K562 (cell line): ENCODE data around the gene CUTA. TPM values are rescaled to one million over a fixed set of nuclear protein-coding genes. Genes with fewer than 3 reads are reported as not detected.

Experiments
- CXXC5 ChIP-seq: fragments of 250-450 bp; sonication (Bioruptor Pico); IDR thresholded peaks from 2 replicates; pipeline ENCODE4 v1.8.0; 2022; ENCODE audit warnings: inconsistent platforms, mild to moderate bottlenecking, moderate library complexity
- FOS ChIP-seq: IDR thresholded peaks from 3 replicates; pipeline ENCODE4 v1.6.1; 2011; ENCODE audit not compliant: insufficient read length; ENCODE audit errors: extremely low read depth
- GTF2A2 ChIP-seq: IDR thresholded peaks from 2 replicates; pipeline ENCODE4 v1.6.1; 2016; ENCODE audit warnings: mild to moderate bottlenecking, missing genetic modification characterization, missing compliant biosample characterization
- HDGF ChIP-seq: fragments of 450-650 bp; IDR thresholded peaks from 2 replicates; pipeline ENCODE4 v1.6.1; 2016
- LARP7 ChIP-seq: fragments of 450-650 bp; IDR thresholded peaks from 2 replicates; pipeline ENCODE4 v1.6.1; 2016
- MXI1 ChIP-seq: IDR thresholded peaks from 2 replicates; pipeline ENCODE4 v1.6.1; 2011; ENCODE audit warnings: low read depth, mild to moderate bottlenecking, improper control_type of control experiment, low read length
- MYC ChIP-seq, 2 experiments: fragments of 250-450 bp in 1 of 2; sonication (Bioruptor Pico) in 1 of 2; IDR thresholded peaks; 2 replicates each; pipeline versions ENCODE4 v1.5.1 to v1.6.1; 2012 to 2021; ENCODE audit warnings: low read depth in 2 of 2, borderline replicate concordance in 1 of 2, improper control_type of control experiment in 1 of 2, low read length in 1 of 2, mild to moderate bottlenecking in 1 of 2, moderate library complexity in 1 of 2
- NR1H2 ChIP-seq: sonication (generic); formaldehyde crosslinking; IDR thresholded peaks from 2 replicates; pipeline ENCODE4 v1.4.0; 2020; ENCODE audit warnings: mild to moderate bottlenecking, missing genetic modification reagents
- RFX5 ChIP-seq: IDR thresholded peaks from 2 replicates; pipeline ENCODE4 v1.6.1; 2011; ENCODE audit warnings: low read depth, mild to moderate bottlenecking, improper control_type of control experiment, low read length
- SAFB ChIP-seq: fragments of 200-400 bp; formaldehyde crosslinking; IDR thresholded peaks from 2 replicates; pipeline ENCODE4 v1.6.1; 2017; ENCODE audit warnings: low read depth, low read length, borderline replicate concordance
- SMAD3 ChIP-seq: fragments of 450-650 bp; formaldehyde crosslinking; conservative IDR thresholded peaks from 2 replicates; pipeline ENCODE4 v1.4.0; 2020; ENCODE audit warnings: mild to moderate bottlenecking
- SP2 ChIP-seq: IDR thresholded peaks from 2 replicates; pipeline ENCODE4 v1.6.1; 2011; ENCODE audit warnings: mild to moderate bottlenecking, low read depth, low read length, moderate library complexity; ENCODE audit not compliant: poor library complexity, severe bottlenecking; ENCODE audit errors: extremely low read depth
- SREBF2 ChIP-seq: sonication (generic); formaldehyde crosslinking; IDR thresholded peaks from 2 replicates; pipeline ENCODE4 v1.4.0; 2020; ENCODE audit warnings: mild to moderate bottlenecking, missing genetic modification reagents
- SRSF7 ChIP-seq: fragments of 200-400 bp; formaldehyde crosslinking; optimal IDR thresholded peaks from 2 replicates; pipeline ENCODE3; 2017; ENCODE audit warnings: mild to moderate bottlenecking, low read depth, low read length
- ZNF445 ChIP-seq: fragments of 250-450 bp; sonication (Bioruptor Pico); IDR thresholded peaks from 2 replicates; pipeline ENCODE4 v1.4.0; 2020; ENCODE audit warnings: low read depth, mild to moderate bottlenecking, moderate library complexity
- polyA plus RNA-seq, 8 experiments: library from polyadenylated mRNA; depleted of rRNA in 4 of 8; stranded (reverse) in 5 of 8; unstranded in 3 of 8; fragments of >200 nt; fragmentation: Nextera tagmentation in 2 of 8; fragmentation: Illumina TruSeq in 1 of 8; extraction: Ambion mirVana in 2 of 8; extraction: Trizol in 1 of 8; gene quantifications; 2 replicates each; pipeline versions ENCODE4 v1.2.1 to v1.2.3, GENCODE V29; 2011 to 2014; ENCODE audit warnings: inconsistent platforms in 1 of 8, missing spikeins in 1 of 8
- total RNA-seq, 7 experiments: library from RNA; depleted of rRNA in 6 of 7; stranded (reverse); fragments of >200 nt in 6 of 7; fragmentation: Illumina TruSeq in 2 of 7; extraction: Trizol in 2 of 7; gene quantifications; 2 replicates each; pipeline versions ENCODE4 v1.2.1 to v1.2.3, GENCODE V29; 2011 to 2021; ENCODE audit warnings: low replicate concordance in 1 of 7
- TF ChIP-seq, protein P1 (sequence below): fragments of 250-450 bp; sonication (Bioruptor Pico); IDR thresholded peaks from 2 replicates; pipeline ENCODE4 v1.5.0; 2022; ENCODE audit warnings: mild to moderate bottlenecking
- TF ChIP-seq, protein P2 (sequence below): sonication (generic); formaldehyde crosslinking; IDR thresholded peaks from 2 replicates; pipeline ENCODE4 v1.8.1; 2023; ENCODE audit warnings: mild to moderate bottlenecking, missing genetic modification reagents
- TF ChIP-seq, protein P3 (sequence below): fragments of 450-650 bp; IDR thresholded peaks from 2 replicates; pipeline ENCODE4 v1.6.1; 2017; ENCODE audit warnings: antibody characterized with exemption, mild to moderate bottlenecking

CUTA gene
- total and polyA plus RNA-seq, 9 of the 15 experiments (the other 6 are each of a cell fraction or from before 2014, with no cell fraction given): 166 to 682 (median 310) TPM

DNA sequence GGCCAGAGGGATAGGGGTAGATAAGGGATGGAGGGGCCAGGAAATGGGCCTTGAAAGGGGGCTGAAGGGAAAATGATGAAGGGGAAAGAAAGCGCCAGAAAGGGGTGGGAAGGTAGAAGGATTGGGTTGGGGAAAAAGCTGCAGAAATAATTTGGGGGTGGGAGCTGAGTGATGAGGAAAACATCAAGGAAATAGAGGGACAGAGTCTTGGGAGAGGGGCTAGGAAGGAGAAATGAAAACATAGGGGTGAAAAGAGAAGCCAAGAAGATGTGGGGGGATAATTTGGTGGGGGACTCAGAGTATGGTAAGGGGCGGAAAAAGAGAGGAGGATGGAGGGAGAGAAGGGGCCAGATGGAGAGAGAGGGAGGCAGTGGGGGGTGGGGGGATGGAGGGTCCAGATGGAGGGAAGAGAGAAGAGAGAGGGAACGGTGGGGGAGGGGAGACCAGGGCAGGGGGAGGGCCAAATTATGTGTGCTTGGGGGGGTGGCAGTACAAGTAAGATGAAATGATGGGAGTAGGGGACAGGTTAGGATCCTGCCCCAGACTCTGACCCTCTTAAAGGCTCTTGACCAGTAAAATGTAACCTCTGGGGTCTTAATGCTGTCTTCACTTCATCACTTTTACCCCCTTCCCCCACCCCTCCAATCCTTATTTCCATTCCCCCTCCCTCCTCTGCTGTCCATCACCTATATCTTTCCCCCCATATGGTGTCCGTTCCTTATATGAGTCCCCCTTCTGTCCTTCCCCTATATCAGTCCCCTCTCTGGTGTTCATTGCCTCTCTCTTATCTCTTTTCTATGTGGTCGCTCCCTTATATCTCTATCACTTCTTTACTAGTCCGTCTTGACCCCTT, 2.8 kb upstream of the CUTA start (continued):
- TF ChIP-seq, protein P1, sequence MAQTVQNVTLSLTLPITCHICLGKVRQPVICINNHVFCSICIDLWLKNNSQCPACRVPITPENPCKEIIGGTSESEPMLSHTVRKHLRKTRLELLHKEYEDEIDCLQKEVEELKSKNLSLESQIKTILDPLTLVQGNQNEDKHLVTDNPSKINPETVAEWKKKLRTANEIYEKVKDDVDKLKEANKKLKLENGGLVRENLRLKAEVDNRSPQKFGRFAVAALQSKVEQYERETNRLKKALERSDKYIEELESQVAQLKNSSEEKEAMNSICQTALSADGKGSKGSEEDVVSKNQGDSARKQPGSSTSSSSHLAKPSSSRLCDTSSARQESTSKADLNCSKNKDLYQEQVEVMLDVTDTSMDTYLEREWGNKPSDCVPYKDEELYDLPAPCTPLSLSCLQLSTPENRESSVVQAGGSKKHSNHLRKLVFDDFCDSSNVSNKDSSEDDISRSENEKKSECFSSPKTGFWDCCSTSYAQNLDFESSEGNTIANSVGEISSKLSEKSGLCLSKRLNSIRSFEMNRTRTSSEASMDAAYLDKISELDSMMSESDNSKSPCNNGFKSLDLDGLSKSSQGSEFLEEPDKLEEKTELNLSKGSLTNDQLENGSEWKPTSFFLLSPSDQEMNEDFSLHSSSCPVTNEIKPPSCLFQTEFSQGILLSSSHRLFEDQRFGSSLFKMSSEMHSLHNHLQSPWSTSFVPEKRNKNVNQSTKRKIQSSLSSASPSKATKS (CRISPR knock-in tag): no peak
- TF ChIP-seq SAFB: no peak
- TF ChIP-seq MYC (IDR thresholded peaks at IDR 0.05; ENCODE audit: low read depth, low read length): 0 out of 2 replicates have a peak, but pooled peaks have one; percentile 49
- TF ChIP-seq MYC (CRISPR knock-in tag; IDR thresholded peaks at IDR 0.05; ENCODE audit: borderline replicate concordance, low read depth): no peak
- no peak for TF ChIP-seq SREBF2 (CRISPR knock-in tag)
- 0 out of 2 replicates have a peak, but pooled peaks have one; percentile 13 for TF ChIP-seq CXXC5 (CRISPR knock-in tag)
- no peak for TF ChIP-seq MXI1
- TF ChIP-seq FOS: no peak
- no peak for TF ChIP-seq GTF2A2 (tag)
- no peak for TF ChIP-seq RFX5
- TF ChIP-seq, protein P2, sequence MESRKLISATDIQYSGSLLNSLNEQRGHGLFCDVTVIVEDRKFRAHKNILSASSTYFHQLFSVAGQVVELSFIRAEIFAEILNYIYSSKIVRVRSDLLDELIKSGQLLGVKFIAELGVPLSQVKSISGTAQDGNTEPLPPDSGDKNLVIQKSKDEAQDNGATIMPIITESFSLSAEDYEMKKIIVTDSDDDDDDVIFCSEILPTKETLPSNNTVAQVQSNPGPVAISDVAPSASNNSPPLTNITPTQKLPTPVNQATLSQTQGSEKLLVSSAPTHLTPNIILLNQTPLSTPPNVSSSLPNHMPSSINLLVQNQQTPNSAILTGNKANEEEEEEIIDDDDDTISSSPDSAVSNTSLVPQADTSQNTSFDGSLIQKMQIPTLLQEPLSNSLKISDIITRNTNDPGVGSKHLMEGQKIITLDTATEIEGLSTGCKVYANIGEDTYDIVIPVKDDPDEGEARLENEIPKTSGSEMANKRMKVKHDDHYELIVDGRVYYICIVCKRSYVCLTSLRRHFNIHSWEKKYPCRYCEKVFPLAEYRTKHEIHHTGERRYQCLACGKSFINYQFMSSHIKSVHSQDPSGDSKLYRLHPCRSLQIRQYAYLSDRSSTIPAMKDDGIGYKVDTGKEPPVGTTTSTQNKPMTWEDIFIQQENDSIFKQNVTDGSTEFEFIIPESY (CRISPR knock-in tag): no peak
- TF ChIP-seq NR1H2 (CRISPR knock-in tag): no peak
- TF ChIP-seq ZNF445: no peak
- no peak for TF ChIP-seq LARP7
- TF ChIP-seq SP2: no peak
- no peak for TF ChIP-seq SMAD3 (CRISPR knock-in tag)
- TF ChIP-seq SRSF7: no peak
- no peak for TF ChIP-seq HDGF
- TF ChIP-seq, protein P3, sequence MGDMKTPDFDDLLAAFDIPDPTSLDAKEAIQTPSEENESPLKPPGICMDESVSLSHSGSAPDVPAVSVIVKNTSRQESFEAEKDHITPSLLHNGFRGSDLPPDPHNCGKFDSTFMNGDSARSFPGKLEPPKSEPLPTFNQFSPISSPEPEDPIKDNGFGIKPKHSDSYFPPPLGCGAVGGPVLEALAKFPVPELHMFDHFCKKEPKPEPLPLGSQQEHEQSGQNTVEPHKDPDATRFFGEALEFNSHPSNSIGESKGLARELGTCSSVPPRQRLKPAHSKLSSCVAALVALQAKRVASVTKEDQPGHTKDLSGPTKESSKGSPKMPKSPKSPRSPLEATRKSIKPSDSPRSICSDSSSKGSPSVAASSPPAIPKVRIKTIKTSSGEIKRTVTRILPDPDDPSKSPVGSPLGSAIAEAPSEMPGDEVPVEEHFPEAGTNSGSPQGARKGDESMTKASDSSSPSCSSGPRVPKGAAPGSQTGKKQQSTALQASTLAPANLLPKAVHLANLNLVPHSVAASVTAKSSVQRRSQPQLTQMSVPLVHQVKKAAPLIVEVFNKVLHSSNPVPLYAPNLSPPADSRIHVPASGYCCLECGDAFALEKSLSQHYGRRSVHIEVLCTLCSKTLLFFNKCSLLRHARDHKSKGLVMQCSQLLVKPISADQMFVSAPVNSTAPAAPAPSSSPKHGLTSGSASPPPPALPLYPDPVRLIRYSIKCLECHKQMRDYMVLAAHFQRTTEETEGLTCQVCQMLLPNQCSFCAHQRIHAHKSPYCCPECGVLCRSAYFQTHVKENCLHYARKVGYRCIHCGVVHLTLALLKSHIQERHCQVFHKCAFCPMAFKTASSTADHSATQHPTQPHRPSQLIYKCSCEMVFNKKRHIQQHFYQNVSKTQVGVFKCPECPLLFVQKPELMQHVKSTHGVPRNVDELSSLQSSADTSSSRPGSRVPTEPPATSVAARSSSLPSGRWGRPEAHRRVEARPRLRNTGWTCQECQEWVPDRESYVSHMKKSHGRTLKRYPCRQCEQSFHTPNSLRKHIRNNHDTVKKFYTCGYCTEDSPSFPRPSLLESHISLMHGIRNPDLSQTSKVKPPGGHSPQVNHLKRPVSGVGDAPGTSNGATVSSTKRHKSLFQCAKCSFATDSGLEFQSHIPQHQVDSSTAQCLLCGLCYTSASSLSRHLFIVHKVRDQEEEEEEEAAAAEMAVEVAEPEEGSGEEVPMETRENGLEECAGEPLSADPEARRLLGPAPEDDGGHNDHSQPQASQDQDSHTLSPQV: no peak
